A673 (cell line): ENCODE data around the gene CAMK2A. TPM values are rescaled to one million over a fixed set of nuclear protein-coding genes. Genes with fewer than 3 reads are reported as not detected.

Experiments
- BruUV-seq: library from RNA; stranded (reverse); fragments of 400-500 nt; replicated peaks from 2 replicates; lab custom pipeline; 2021; lab: Mats Ljungman, UMichigan
- CTCF ChIA-PET: fragments of 300-600 bp; sonication (Branson Sonifier 250); formaldehyde crosslinking; loops from one replicate; lab custom pipeline; 2022; ENCODE audit warnings: antibody characterized with exemption; lab: Charles Lee
- POLR2A ChIA-PET: fragments of 300-600 bp; sonication (Branson Sonifier 250); formaldehyde crosslinking; loops from one replicate; lab custom pipeline; 2022; ENCODE audit warnings: antibody characterized with exemption; ENCODE audit not compliant: low non-redundant PET; lab: Charles Lee
- DNase-seq: peaks from one replicate; pipeline ENCODE4 v3.0.0-alpha.2; 2015; ENCODE audit warnings: low spot score
- H3K27ac ChIP-seq: fragments of 200-600 bp; sonication (generic); 2 replicates; pipeline ENCODE4 v1.5.1; 2016; ENCODE audit warnings: mixed run types, low read depth, mild to moderate bottlenecking, mixed read lengths, antibody characterized with exemption, low read length; ENCODE audit not compliant: poor library complexity, severe bottlenecking
- H3K27me3 ChIP-seq: fragments of 200-600 bp; sonication (generic); replicated peaks from 2 replicates; pipeline ENCODE4 v1.6.1; 2017; ENCODE audit warnings: mixed run types, low read depth, mild to moderate bottlenecking, mixed read lengths, antibody characterized with exemption, low read length; ENCODE audit not compliant: insufficient read depth, poor library complexity
- H3K36me3 ChIP-seq: fragments of 200-600 bp; sonication (generic); 2 replicates; pipeline ENCODE4 v1.6.1; 2016; ENCODE audit warnings: mixed run types, mild to moderate bottlenecking, mixed read lengths, antibody characterized with exemption, low read length; ENCODE audit not compliant: insufficient read depth, poor library complexity, severe bottlenecking
- H3K4me1 ChIP-seq: fragments of 200-600 bp; sonication (generic); 2 replicates; pipeline ENCODE4 v1.6.1; 2017; ENCODE audit warnings: mixed run types, mild to moderate bottlenecking, mixed read lengths, antibody characterized with exemption, low read length; ENCODE audit not compliant: insufficient read depth, poor library complexity, severe bottlenecking
- H3K4me3 ChIP-seq: fragments of 200-600 bp; sonication (generic); 2 replicates; pipeline ENCODE4 v1.5.1; 2016; ENCODE audit warnings: low read depth, mixed run types, mild to moderate bottlenecking, mixed read lengths, low read length; ENCODE audit not compliant: poor library complexity, severe bottlenecking
- H3K9me3 ChIP-seq: fragments of 200-600 bp; sonication (generic); 2 replicates; pipeline ENCODE4 v1.6.1; 2016; ENCODE audit warnings: mixed run types, low read depth, mild to moderate bottlenecking, mixed read lengths, antibody characterized with exemption, low read length; ENCODE audit not compliant: poor library complexity, severe bottlenecking
- EZH2 ChIP-seq: fragments of 200-600 bp; sonication (generic); IDR thresholded peaks from 2 replicates; pipeline ENCODE4 v1.6.1; 2017; ENCODE audit warnings: borderline replicate concordance, low read depth, mild to moderate bottlenecking, mixed read lengths, antibody characterized with exemption, low read length; ENCODE audit not compliant: poor library complexity, severe bottlenecking
- intact Hi-C: fragments of 100-400 bp; cut with micrococcal nuclease; formaldehyde crosslinking; loops from one replicate; pipeline ENCODE4 v1.10.0; 2022; ENCODE audit not compliant: unreplicated experiment
- total RNA-seq: library from RNA; stranded (reverse); gene quantifications from 2 replicates; pipeline ENCODE4 v1.2.3, GENCODE V29; 2021
- TF ChIP-seq, protein P1 (sequence below): fragments of 300-800, 200-600 bp; sonication (generic); conservative IDR thresholded peaks from 2 replicates; pipeline ENCODE4 v1.5.1; 2017; ENCODE audit warnings: low read depth, mild to moderate bottlenecking, antibody characterized with exemption, low read length, moderate library complexity, mixed read lengths

The CAMK2A gene
- total RNA-seq, 1 experiment from 2014 or later = not detected

DNA sequence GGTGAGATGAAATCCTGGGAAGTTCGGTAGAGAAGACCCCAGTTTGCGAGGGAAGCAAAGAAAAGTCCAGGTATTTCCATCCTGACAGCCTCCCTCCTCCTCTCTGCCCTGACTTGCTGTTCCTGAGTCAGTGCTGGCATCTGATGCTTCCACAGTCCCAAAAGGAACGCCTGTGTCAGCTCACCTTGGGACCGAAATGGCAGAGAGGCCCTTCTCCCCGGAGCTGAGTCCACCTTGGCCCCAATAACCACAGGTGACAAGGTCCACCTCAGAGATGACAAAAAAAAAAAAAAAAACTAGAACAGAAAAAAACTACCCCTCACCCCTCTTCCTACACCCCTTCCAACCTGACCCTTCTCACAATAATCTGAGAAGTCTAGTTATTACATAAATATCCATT, 68.1 kb downstream of the CAMK2A start:
- Histone ChIP-seq H3K9me3 (no peaks in the 10 kb centered on the region), H3K36me3 (no peaks in the 10 kb centered on the region), H3K4me3 (no peak overlapping the region), H3K27ac (no peak overlapping the region), H3K27me3 (no peaks in the 10 kb centered on the region), H3K4me1 (no peaks in the 10 kb centered on the region)
- intact Hi-C loops = no loop called here
- DNase-seq = no peak
- BruUV-seq = no TSS peak
- TF ChIP-seq, protein P1, sequence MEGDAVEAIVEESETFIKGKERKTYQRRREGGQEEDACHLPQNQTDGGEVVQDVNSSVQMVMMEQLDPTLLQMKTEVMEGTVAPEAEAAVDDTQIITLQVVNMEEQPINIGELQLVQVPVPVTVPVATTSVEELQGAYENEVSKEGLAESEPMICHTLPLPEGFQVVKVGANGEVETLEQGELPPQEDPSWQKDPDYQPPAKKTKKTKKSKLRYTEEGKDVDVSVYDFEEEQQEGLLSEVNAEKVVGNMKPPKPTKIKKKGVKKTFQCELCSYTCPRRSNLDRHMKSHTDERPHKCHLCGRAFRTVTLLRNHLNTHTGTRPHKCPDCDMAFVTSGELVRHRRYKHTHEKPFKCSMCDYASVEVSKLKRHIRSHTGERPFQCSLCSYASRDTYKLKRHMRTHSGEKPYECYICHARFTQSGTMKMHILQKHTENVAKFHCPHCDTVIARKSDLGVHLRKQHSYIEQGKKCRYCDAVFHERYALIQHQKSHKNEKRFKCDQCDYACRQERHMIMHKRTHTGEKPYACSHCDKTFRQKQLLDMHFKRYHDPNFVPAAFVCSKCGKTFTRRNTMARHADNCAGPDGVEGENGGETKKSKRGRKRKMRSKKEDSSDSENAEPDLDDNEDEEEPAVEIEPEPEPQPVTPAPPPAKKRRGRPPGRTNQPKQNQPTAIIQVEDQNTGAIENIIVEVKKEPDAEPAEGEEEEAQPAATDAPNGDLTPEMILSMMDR = no peak
- TF ChIP-seq EZH2 = no peak
- CTCF ChIA-PET = no interaction called here
- POLR2A ChIA-PET = no interaction called here

DNA sequence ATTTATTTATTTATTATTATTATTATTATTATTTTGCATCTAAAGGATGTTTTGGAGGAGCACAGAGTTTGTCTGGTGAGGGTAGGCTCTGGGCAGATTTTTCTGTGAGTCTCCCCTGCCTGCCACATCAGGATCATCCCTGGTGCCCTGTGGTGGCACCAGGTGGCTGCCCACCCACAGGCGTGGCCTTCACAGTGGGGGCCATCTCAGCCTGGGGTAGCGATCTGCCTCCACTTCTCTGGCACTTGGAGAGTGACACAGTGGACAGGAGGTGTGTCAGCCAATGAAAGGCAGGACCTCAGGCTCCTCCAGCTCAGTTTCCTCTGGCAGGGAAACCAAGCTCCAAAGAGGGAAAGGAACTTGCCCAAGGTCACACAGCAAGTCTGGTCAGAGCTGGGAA, 69.7 kb downstream of the CAMK2A start:
- no peaks in the 10 kb centered on the region for H3K36me3 ChIP-seq
- no TSS peak for BruUV-seq
- ChIA-PET CTCF (interaction anchor here (0.6 kb wide), 1 partner anchor 391 kb away, joined by 8 read pairs; no protein-coding TSS in a partner anchor), POLR2A (no interaction called here)
- H3K9me3 ChIP-seq = no peaks in the 10 kb centered on the region
- no peak overlapping the region for H3K4me3 ChIP-seq
- no peak for TF ChIP-seq EZH2
- TF ChIP-seq, protein P1 = no peak
- intact Hi-C loops = loop anchor here (2.0 to 5.0 kb wide), 2 partner anchors 228 to 583 kb away; no protein-coding TSS in a partner anchor
- DNase-seq = no peak
- no peak overlapping the region for H3K27ac ChIP-seq
- H3K27me3 ChIP-seq = no peaks in the 10 kb centered on the region
- no peaks in the 10 kb centered on the region for H3K4me1 ChIP-seq

DNA sequence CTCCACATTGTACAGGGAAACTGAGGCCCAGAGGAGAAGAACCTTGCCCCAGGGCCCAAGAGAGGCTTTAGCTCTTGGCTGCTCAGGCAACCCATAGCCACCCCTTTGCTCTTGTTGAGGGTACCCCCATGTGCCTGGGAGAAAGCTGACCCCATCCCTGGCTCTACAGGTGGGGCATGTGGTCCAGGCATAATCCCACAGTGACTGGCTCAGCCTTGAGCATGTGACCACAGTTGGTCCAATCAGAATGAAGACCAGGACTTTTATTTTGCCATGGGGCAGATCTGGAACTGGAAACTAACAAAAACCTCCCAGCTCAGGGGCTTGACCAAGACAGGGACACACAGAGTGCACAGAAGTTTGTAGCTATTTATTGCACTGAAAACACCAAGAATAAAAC, 70.4 kb downstream of the CAMK2A start:
- H3K27ac ChIP-seq = no peak overlapping the region
- intact Hi-C loops = loop anchor here (2.0 to 5.0 kb wide), 2 partner anchors 227 to 582 kb away; no protein-coding TSS in a partner anchor
- POLR2A ChIA-PET = interaction anchor here (0.6 kb wide), 1 partner anchor 186 kb away, joined by 4 read pairs; no protein-coding TSS in a partner anchor
- no peak for TF ChIP-seq EZH2
- TF ChIP-seq, protein P1 = no peak
- DNase-seq = no peak
- no peaks in the 10 kb centered on the region for H3K9me3 ChIP-seq
- no TSS peak for BruUV-seq
- H3K27me3 ChIP-seq = no peaks in the 10 kb centered on the region
- no peak overlapping the region for H3K4me3 ChIP-seq
- H3K36me3 ChIP-seq = no peaks in the 10 kb centered on the region
- CTCF ChIA-PET = interaction anchor here (0.7 kb wide), 1 partner anchor 209 kb away, joined by 13 read pairs; no protein-coding TSS in a partner anchor
- H3K4me1 ChIP-seq = no peaks in the 10 kb centered on the region
